ENCODE data around the gene STON1.
"Not testable (repeated sequence)": the region's sequence is repeated elsewhere in the genome, so short reads cannot be mapped to it uniquely, and the experiment has no call there.

Gene STON1

DNA sequence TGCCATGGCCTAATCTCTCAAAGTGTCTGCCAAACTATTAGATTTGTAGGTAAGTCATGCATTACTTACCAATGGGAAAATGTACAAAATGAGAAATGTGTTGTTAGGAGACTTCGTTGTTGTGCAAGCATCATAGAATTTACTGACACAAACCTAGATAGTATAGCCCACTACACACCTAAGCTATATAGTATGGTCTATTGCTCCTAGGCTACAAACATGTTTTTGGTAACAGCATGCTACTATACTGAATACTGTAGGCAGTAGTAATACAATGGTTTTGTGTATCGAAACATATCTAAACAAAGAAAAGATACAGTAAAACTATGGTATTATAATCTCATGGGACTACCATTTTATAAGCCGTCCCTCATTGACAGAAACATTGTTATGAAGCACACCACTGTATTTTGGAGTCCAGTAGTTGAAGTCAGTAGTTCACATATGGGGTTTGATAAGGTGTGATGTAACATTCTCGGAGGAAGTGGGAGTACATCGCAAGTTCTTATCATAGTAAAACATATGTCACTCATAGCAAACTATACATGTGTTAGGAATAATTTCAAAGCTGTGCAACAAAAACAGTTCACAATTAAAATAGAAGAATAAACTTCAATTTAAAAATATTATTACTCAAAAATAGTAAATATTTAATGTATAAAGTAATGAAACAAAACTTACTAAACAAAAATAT, 75.7 kb downstream of the STON1 start (continued):
- no peak for TF ChIP-seq ZNF658 (tag by site-specific recombination; IDR thresholded peaks at IDR 0.05)
- TF ChIP-seq, protein P1, sequence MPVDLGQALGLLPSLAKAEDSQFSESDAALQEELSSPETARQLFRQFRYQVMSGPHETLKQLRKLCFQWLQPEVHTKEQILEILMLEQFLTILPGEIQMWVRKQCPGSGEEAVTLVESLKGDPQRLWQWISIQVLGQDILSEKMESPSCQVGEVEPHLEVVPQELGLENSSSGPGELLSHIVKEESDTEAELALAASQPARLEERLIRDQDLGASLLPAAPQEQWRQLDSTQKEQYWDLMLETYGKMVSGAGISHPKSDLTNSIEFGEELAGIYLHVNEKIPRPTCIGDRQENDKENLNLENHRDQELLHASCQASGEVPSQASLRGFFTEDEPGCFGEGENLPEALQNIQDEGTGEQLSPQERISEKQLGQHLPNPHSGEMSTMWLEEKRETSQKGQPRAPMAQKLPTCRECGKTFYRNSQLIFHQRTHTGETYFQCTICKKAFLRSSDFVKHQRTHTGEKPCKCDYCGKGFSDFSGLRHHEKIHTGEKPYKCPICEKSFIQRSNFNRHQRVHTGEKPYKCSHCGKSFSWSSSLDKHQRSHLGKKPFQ (tag by site-specific recombination; IDR thresholded peaks at IDR 0.05): no peak
- TF ChIP-seq, protein P2, sequence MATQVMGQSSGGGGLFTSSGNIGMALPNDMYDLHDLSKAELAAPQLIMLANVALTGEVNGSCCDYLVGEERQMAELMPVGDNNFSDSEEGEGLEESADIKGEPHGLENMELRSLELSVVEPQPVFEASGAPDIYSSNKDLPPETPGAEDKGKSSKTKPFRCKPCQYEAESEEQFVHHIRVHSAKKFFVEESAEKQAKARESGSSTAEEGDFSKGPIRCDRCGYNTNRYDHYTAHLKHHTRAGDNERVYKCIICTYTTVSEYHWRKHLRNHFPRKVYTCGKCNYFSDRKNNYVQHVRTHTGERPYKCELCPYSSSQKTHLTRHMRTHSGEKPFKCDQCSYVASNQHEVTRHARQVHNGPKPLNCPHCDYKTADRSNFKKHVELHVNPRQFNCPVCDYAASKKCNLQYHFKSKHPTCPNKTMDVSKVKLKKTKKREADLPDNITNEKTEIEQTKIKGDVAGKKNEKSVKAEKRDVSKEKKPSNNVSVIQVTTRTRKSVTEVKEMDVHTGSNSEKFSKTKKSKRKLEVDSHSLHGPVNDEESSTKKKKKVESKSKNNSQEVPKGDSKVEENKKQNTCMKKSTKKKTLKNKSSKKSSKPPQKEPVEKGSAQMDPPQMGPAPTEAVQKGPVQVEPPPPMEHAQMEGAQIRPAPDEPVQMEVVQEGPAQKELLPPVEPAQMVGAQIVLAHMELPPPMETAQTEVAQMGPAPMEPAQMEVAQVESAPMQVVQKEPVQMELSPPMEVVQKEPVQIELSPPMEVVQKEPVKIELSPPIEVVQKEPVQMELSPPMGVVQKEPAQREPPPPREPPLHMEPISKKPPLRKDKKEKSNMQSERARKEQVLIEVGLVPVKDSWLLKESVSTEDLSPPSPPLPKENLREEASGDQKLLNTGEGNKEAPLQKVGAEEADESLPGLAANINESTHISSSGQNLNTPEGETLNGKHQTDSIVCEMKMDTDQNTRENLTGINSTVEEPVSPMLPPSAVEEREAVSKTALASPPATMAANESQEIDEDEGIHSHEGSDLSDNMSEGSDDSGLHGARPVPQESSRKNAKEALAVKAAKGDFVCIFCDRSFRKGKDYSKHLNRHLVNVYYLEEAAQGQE (tag by site-specific recombination; IDR thresholded peaks at IDR 0.05): no peak
- TF ChIP-seq TRIM28 (IDR thresholded peaks at IDR 0.05; ENCODE audit: borderline replicate concordance, low read length): no peak
- TF ChIP-seq, protein P3, sequence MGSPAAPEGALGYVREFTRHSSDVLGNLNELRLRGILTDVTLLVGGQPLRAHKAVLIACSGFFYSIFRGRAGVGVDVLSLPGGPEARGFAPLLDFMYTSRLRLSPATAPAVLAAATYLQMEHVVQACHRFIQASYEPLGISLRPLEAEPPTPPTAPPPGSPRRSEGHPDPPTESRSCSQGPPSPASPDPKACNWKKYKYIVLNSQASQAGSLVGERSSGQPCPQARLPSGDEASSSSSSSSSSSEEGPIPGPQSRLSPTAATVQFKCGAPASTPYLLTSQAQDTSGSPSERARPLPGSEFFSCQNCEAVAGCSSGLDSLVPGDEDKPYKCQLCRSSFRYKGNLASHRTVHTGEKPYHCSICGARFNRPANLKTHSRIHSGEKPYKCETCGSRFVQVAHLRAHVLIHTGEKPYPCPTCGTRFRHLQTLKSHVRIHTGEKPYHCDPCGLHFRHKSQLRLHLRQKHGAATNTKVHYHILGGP (tag by site-specific recombination; IDR thresholded peaks at IDR 0.05): no peak

DNA sequence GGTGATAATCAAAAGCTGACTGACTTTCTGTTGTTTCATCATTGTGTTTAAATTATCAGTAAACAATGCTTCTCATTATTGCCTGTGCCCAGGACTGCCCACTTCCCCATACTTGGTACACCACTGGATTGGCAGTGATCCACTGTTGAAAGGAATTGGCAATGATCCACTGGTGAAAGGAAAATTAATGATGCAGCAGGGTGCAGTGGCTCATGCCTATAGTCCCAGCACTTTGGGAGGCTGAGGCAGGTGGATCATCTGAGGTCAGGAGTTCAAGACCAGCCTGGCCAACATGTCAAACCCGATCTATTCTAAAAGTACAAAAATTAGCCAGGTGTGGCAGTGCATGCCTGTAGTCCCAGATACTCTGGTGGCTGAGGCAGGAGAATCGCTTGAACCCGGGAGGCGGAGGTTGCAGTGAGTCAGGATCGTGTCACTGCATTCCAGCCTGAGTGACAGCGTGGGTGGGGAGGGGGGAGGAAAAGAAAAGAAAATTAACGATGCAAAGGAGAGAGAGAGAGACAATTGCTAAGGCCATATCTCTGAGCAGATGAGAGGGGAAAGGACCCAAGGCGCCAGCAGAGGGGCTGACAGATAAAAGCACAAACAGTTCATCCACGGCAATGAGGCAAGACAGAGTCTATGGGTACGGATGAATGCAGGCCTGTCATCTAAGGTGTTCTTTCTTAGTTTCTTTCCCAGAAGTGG, 77.5 kb downstream of the STON1 start:
- POLR2A ChIA-PET: no interaction called here
- H3K4me3 ChIP-seq (ENCODE audit: low read depth, low read length): no peak overlapping the region
- no peaks in the 10 kb centered on the region for H3K36me3 ChIP-seq (ENCODE audit: control insufficient read depth in 2 of 2, insufficient read depth in 1 of 2, low read length in 2 of 2)
- no peak for TF ChIP-seq ZNF843 (tag by site-specific recombination; IDR thresholded peaks at IDR 0.05)
- TF ChIP-seq EGR2 (tag by site-specific recombination; IDR thresholded peaks at IDR 0.05; ENCODE audit: low read depth): peak; percentile 22; the same call in 1 of the 2 replicates
- TF ChIP-seq ZNF707 (tag by site-specific recombination; IDR thresholded peaks at IDR 0.05): no peak
- no peaks in the 10 kb centered on the region for H3K4me1 ChIP-seq (ENCODE audit: control insufficient read depth, insufficient read depth, low read length)
- H3K9me3 ChIP-seq (ENCODE audit: control insufficient read depth, insufficient read depth, low read depth, low read length): no peaks in the 10 kb centered on the region
- H3K27ac ChIP-seq (ENCODE audit: extremely low read depth, low read depth, low read length): no peak overlapping the region
- CTCF ChIA-PET: no interaction called here

DNA sequence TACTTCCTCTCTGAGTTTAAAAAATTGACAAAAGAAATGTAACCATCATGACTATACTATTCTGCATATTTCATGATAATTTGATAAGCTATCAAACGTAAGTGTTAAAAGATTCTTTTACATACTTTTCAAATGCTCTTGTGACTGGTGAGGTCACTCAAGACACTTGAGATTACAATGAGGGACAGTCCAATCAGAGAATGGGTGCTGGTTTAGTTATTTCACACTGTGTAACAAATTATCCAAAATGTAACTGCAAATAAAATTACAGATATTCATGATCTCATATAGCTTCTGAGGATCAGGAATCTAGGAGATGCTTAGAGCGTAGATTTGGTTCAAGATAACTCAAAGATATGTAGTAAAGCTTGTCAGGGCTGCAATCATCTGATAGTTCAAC, 83.3 kb downstream of the STON1 start:
- ChIA-PET POLR2A (no interaction called here), CTCF (interaction anchor here (0.6 kb wide), 1 partner anchor 1501 kb away, joined by 5 read pairs; no protein-coding TSS in a partner anchor)
- no peaks in the 10 kb centered on the region for H3K4me1 ChIP-seq (ENCODE audit: control insufficient read depth, insufficient read depth, low read length)

DNA sequence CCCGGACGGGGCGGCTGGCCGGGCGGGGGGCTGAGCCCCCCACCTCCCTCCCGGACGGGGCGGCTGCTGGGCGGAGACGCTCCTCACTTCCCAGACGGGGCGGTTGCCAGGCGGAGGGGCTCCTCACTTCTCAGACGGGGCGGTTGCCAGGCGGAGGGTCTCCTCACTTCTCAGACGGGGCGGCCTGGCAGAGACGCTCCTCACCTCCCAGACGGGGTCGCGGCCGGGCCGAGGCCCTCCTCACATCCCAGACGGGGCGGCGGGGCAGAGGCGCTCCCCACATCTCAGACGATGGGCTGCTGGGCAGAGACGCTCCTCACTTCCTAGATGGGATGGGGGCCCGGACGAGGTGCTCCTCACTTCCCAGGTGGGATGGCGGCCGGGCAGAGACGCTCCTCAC, 84.6 kb downstream of the STON1 start:
- H3K4me3 ChIP-seq (ENCODE audit: low read depth, low read length); H3K27ac ChIP-seq (ENCODE audit: extremely low read depth, low read depth, low read length); POLR2A ChIA-PET; H3K9me3 ChIP-seq (ENCODE audit: control insufficient read depth, insufficient read depth, low read depth, low read length); H3K36me3 ChIP-seq (ENCODE audit: control insufficient read depth in 2 of 2, insufficient read depth in 1 of 2, low read length in 2 of 2); H3K4me1 ChIP-seq (ENCODE audit: control insufficient read depth, insufficient read depth, low read length); CTCF ChIA-PET: not testable (repeated sequence)

More for the DNA sequence above, 83.3 kb downstream of the STON1 start:
- no peak for TF ChIP-seq ZNF155 (tag by site-specific recombination; IDR thresholded peaks at IDR 0.05)
- no peak overlapping the region for H3K27ac ChIP-seq (ENCODE audit: extremely low read depth, low read depth, low read length)
- no peak overlapping the region for H3K4me3 ChIP-seq (ENCODE audit: low read depth, low read length)
- no peaks in the 10 kb centered on the region for H3K9me3 ChIP-seq (ENCODE audit: control insufficient read depth, insufficient read depth, low read depth, low read length)
- no peaks in the 10 kb centered on the region for H3K36me3 ChIP-seq (ENCODE audit: control insufficient read depth in 2 of 2, insufficient read depth in 1 of 2, low read length in 2 of 2)

Measured in HEK293 (cell line).